ENCODE data around the gene ROPN1L.

- TF ChIP-seq CTCF (IDR thresholded peaks at IDR 0.05 in 2 of 3, conservative IDR thresholded peaks at IDR 0.05 in 1 of 3; ENCODE audit: borderline replicate concordance in 1 of 3, insufficient read depth in 1 of 3, low read depth in 2 of 3, low read length in 2 of 3): no peak
- TF ChIP-seq EZH2 (IDR thresholded peaks at IDR 0.05): no peak
- TF ChIP-seq EZH2phosphoT487 (IDR thresholded peaks at IDR 0.05; ENCODE audit: borderline replicate concordance): no peak
- no peak for TF ChIP-seq EGR1 (IDR thresholded peaks at IDR 0.05; ENCODE audit: low read depth)
- TF ChIP-seq MAX (IDR thresholded peaks at IDR 0.05): no peak
These were observed 43.1 kb downstream of the ROPN1L start for GRCh38 chr5:10484774-10485141.

Data from HCT116 (cell line).